GM19452 (cell line): ENCODE results near the gene RUBCN.
A peak's percentile ranks its signal among the peaks of the same experiment; 100 is the strongest.
"Not testable (repeated sequence)": the region's sequence is repeated elsewhere in the genome, so short reads cannot be mapped to it uniquely, and the experiment has no call there.

Experiments
- ATAC-seq: cut with Tn5 transposase; IDR thresholded peaks from one replicate; pipeline ENCODE4 v1.9.1; 2021; ENCODE audit not compliant: unreplicated experiment

RUBCN gene

DNA sequence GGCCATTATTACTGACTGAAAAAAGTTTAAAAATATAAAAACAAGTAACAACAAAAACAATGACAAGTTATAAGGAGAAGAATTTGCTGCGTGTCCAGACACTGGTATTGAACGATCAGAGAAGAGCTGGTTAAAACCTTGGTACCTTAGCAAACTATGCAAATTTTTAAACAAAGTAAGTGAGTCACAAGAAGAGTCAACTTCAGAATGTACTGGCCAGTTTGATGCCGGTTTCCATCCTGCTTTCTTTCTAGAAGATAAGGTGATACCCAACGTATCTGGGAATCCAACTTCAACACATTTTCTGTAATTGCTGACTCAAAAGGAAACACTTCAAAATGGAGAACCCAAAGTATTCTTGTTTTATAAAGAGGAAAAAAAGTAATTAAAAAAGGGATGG lies 49.8 kb downstream of the RUBCN start:
- ATAC-seq, result no peak

GRCh38 chr3:197685546-197685945 lies 51.2 kb downstream of the RUBCN start:
- no peak for ATAC-seq

DNA sequence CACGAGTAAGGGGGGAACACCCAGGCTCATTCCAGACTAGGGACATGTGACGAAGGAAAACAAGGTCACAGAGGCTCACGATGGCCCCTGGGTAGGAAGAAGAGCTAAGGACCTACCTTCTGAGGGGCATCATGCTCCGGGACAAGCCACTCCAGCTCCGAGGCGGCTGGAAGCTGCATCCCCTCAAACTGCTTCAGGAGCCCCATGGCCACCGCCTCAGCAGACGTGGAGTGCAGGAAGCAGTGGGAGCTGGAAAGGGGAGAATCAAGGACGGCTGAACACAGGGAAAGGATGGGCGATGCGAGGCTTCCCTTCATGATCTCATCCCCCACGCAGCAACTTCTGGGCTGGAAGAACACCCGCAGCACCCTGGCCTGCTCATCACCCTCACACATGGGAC lies 53.5 kb downstream of the RUBCN start:
- no peak for ATAC-seq

DNA sequence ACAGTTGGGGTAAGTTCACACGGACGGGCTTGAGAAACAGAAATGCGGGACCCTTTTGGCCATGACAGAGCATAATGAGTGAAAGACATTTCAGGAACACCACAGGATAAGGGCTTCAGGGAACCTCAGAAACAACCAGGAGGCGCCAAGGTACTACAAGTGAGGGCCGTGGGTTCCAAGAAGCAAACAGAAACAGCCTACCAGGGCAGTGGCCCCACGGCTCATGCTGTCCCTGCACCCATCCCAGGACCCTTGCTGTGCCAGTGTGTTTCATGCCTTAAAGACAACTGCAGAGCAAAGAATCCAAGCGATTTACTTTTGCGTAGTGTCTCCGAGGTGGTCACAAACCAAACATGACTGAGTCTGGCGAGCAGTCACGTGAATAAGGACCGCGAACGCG lies 54.0 kb downstream of the RUBCN start:
- no peak for ATAC-seq

DNA sequence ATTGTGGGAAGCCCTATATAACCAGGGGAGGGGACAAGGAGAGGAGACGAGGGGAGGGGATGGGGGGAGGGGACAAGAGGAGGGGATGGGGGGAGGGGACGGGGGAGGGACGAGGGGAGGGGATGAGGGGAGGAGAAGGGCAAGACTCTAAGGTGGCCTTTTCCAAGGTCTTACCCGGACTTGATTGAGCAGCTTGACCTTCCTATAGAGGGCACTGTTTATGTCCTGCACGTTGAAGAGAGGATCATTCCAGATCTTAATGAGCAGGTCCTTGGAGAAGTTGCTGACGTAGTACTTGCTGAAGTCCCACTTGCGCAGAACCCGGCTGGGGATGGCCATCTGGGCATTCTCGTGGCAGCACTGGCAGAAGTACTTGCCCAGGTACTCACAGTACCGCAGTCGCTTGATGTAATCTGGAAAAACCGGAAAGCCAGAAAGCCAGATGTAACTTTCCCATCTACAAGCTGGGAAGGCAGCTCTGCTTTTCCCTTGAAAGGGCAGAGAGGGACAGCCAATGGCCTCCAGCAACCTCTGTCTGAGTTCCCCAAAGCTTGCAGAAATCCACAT lies 55.7 kb downstream of the RUBCN start:
- no peak for ATAC-seq

GRCh38 chr3:197675951-197676350 lies 60.8 kb downstream of the RUBCN start:
- ATAC-seq, result no peak

- ATAC-seq, result no peak
These were observed 61.2 kb downstream of the RUBCN start for GRCh38 chr3:197675563-197675860.

DNA sequence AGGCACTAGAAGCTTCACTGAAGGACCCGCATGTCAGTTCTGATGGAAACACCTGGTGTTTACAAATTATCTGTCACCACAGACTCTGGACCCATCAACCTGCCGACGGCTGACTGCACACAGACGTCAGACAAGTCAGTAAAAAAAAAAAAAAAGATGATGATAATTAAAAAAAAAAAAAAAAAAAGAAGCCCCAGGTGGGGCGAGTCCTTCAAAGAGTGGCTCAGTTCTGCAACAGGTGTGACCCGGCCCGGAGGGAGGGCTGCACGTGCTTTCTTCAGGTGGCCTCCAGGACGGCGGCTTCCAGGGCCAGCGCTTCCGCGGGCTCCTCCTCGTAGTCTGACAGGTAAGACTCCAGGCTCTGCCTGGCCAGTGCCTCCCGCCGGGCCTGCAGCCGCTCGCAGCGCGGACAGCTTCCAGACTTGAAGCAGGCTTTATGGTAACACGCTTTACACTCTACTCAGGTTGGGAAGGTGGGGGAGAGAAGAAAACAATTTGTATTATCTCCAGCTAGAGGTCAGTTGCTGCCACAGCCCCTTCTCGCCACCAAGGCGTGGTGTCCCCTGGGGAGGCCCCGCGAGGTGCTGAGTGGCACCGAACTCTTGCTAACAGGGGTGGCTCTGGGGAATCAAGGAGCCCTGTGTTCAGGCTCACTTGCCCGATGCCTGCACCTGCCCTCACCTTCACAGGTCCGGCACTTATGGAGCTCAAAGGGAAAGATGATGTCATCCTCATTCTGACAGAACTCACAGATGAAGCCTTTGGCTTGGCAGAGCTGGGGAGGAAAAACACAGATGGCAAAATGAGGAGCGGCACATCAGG lies 61.8 kb downstream of the RUBCN start:
- ATAC-seq, result no peak

GRCh38 chr3:197673170-197673569 lies 63.5 kb downstream of the RUBCN start:
- ATAC-seq, result no peak

DNA sequence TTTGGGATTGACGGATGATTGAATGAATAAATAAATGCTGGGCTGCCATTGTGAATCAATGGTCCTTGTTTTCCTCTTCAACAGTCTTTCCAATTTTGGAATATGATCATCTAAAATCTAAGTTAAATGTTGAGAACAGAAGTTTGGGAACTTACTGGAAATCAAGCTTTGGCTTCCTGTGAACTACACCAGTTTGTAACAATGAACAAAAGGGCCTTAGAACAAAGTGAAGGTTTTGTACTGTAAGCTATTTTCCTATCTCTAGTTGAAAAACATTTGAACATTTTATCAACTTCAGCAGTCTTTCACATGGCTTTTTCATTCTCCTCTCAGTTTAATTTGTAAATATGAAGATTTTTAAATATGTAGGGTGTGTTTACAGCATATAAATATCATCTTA lies 66.3 kb downstream of the RUBCN start:
- no peak for ATAC-seq

GRCh38 chr3:197667968-197668367 lies 68.7 kb downstream of the RUBCN start:
- no peak for ATAC-seq

- not testable (repeated sequence) for ATAC-seq
These were observed 69.4 kb downstream of the RUBCN start for GRCh38 chr3:197667293-197667692.

DNA sequence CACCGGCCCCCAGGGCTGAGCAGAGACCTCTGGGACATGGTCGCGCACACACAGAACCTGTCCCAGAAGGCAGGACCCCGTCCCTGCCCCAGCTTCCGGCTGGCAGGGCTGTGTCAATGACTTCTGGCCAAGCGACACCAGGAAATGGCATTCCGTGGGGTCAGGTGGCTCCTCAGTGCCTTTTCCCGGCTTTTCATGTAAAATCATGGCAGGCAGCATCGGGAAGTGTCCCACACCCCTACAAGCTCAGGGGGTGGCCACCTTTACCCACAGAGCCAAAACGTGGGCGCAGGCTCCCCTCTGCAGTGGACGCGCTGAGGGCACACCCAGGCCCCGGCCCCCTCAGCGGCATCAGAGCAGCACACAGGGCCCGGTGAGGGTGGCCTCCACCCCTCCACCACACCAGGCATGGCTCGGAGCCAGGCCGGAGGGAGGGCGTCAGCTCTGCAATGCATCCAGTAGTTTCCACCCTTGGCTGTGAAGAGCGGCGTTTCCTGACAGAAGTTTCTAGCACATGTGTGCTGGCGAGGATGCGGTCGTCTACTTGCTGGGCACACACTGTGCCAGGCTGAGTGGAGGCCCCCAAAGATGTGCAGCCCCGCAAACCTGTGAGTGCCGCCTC lies 70.4 kb downstream of the RUBCN start:
- not testable (repeated sequence) for ATAC-seq

- ATAC-seq, result peak; percentile 10
These were observed 71.2 kb downstream of the RUBCN start for GRCh38 chr3:197665549-197665948.

DNA sequence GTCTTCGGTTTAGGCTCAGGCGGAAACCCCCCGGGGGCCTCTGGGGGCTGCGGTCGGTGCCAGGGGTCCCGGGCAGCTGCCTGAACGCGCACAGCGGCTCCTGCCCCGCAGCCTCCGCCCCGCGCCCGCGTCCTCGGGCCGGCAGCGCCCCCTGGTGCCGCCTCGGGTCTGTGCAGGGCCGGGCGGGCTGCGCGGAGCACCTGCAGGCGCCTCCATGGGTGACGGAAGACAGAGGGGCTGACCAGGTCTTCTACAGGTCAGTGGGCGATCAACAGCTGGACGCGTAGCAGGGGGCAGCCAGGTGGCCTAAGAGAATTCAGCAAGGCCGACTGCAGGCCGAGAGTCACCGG lies 71.6 kb downstream of the RUBCN start:
- peak; percentile 90 for ATAC-seq

GRCh38 chr3:197664414-197665141 lies 72.1 kb downstream of the RUBCN start:
- ATAC-seq, result peak; percentile 45

DNA sequence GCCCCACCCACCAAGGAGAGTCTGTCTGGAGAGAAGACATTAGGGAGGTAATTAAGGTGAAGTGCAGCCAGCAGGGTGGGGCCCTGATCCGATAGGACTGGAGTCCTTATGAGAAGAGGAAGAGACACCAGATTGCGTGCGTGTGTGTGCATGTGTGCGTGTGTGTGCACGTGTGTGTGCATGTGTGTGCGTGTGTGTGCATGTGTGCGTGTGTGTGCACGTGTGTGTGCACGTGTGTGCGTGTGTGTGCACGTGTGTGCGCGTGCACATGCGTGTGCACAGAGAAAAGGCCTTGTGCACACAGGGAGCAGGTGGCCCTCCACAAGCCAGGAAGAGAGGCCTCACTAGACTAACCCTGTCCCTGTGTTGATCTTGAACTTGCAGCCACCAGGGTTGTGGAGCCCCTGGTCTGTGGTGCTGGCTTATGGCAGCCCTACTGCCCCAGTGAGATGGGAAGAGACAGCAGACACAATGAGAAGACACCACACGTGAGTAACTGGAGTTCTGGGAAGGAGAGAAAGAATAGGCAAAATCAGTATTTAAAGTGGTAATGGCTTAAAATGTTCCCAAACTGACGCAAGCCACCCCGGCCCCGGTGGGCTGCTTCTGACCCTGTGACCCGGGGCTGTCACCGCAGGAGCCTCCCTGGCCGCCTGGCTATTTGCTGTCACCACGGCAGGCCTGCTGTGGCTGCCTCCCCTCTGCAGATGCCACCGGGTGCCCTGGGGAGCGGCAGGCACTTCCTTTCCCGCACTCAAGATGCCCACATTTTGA lies 73.2 kb downstream of the RUBCN start:
- ATAC-seq, result not testable (repeated sequence)

GRCh38 chr3:197662352-197662751 lies 74.4 kb downstream of the RUBCN start:
- ATAC-seq, result not testable (repeated sequence)

GRCh38 chr3:197661874-197662273 lies 74.8 kb downstream of the RUBCN start:
- ATAC-seq, result not testable (repeated sequence)

DNA sequence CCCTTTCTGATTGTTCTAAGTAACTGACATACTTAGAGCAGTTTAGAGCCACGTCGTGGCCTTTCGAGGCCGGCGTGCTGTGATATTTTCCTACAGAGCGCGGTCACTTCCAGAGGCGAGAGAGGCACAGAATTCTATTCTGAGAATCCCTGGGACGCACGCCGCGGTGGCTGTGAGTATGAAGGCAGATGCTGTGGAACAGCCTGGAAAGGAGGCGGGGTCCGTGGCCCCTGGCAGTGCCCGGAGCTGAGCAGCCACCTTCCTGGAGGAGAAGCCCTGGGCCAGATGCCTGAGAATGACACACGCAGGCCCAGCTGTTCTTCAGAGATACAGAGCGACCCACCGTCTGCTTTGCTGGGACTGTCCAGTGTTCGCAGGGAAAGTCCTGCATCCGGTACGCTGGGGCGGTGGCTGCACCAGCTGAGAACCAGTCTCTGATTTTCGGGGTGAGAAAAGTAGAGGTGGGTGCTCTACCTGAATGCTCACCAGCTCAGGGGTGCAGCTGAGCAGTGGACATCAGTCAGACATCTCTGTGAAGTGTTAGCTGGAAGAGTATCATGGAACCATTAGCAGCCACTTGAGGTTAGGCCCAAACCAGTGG lies 75.4 kb downstream of the RUBCN start:
- not testable (repeated sequence) for ATAC-seq

DNA sequence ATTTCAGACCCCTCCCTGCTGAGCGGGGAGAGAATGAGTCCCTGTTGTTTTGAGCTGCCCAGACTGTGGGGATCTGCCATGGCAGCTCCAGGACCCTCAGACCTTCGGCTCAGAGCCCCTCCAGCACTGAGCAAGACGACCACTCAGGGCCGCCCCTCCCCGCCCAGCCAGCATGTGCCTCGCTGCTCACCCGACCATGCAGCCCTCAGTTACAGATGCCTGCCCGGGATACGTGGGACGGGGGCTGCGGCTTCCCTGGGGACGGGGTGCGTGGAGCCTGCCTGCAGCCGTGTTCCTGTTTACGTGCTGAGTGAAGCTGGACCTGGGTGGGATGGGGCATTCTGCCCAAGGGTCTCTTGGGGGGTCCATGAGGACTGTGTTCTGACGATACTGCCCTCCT lies 77.0 kb downstream of the RUBCN start:
- not testable (repeated sequence) for ATAC-seq
